Measurements from ENCODE around the gene COMMD4.
"Not testable (repeated sequence)": the region's sequence is repeated elsewhere in the genome, so short reads cannot be mapped to it uniquely, and the experiment has no call there.

COMMD4 gene

GRCh38 chr15:75335705-75336355, at the start of gene COMMD4:
Gene COMMD4 (plus strand): TSS chr15:75336063. CDS start chr15:75336090, 27 bp downstream.
- no peak for TF ChIP-seq CTCF (IDR thresholded peaks at IDR 0.05; ENCODE audit: low read length, missing control alignments)
- peak within 1 kb of the TSS; percentile 85 for H3K4me3 ChIP-seq (replicated peaks; ENCODE audit: low read depth, low read length)
- peak; percentile 97 for DNase-seq (ENCODE audit: low read depth)

- DNase-seq (ENCODE audit: low read depth); H3K4me3 ChIP-seq (replicated peaks; ENCODE audit: low read depth, low read length): not testable (repeated sequence)
Measured at GRCh38 chr15:75293660-75294059, 42.2 kb upstream of the COMMD4 start.

GRCh38 chr15:75298541-75299310, 37.1 kb upstream of the COMMD4 start:
- H3K4me3 ChIP-seq (replicated peaks; ENCODE audit: low read depth, low read length); DNase-seq (ENCODE audit: low read depth): not testable (repeated sequence)

- not testable (repeated sequence) for H3K4me3 ChIP-seq (replicated peaks; ENCODE audit: low read depth, low read length); DNase-seq (ENCODE audit: low read depth)
- TF ChIP-seq CTCF (IDR thresholded peaks at IDR 0.05; ENCODE audit: low read length, missing control alignments) = peak; percentile 24
Measured at GRCh38 chr15:75299311-75299688, 36.6 kb upstream of the COMMD4 start.

GRCh38 chr15:75300026-75300425, 35.8 kb upstream of the COMMD4 start:
- not testable (repeated sequence) for DNase-seq (ENCODE audit: low read depth); H3K4me3 ChIP-seq (replicated peaks; ENCODE audit: low read depth, low read length)

GRCh38 chr15:75302318-75302717, 33.5 kb upstream of the COMMD4 start:
- no peak for TF ChIP-seq CTCF (IDR thresholded peaks at IDR 0.05; ENCODE audit: low read length, missing control alignments)
- DNase-seq (ENCODE audit: low read depth) = no peak
- no peak overlapping the region for H3K4me3 ChIP-seq (replicated peaks; ENCODE audit: low read depth, low read length)

- DNase-seq (ENCODE audit: low read depth); H3K4me3 ChIP-seq (replicated peaks; ENCODE audit: low read depth, low read length): not testable (repeated sequence)
Measured at GRCh38 chr15:75302753-75303152, 33.1 kb upstream of the COMMD4 start.

GRCh38 chr15:75306188-75306587, 29.7 kb upstream of the COMMD4 start:
- H3K4me3 ChIP-seq (replicated peaks; ENCODE audit: low read depth, low read length) = no peak overlapping the region
- no peak for DNase-seq (ENCODE audit: low read depth)
- no peak for TF ChIP-seq CTCF (IDR thresholded peaks at IDR 0.05; ENCODE audit: low read length, missing control alignments)

- no peak overlapping the region for H3K4me3 ChIP-seq (replicated peaks; ENCODE audit: low read depth, low read length)
- peak; percentile 24 for DNase-seq (ENCODE audit: low read depth)
- peak; percentile 41 for TF ChIP-seq CTCF (IDR thresholded peaks at IDR 0.05; ENCODE audit: low read length, missing control alignments)
Measured at GRCh38 chr15:75307778-75308390, 28.0 kb upstream of the COMMD4 start.
